ENCODE results near the gene TMEM132A. TPM values are rescaled to one million over a fixed set of nuclear protein-coding genes. Genes with fewer than 3 reads are reported as not detected.

Gene TMEM132A
- polyA plus RNA-seq, 2 of the 4 experiments (the other 2 are of a cell fraction), result 18.1 to 88.0 TPM

DNA sequence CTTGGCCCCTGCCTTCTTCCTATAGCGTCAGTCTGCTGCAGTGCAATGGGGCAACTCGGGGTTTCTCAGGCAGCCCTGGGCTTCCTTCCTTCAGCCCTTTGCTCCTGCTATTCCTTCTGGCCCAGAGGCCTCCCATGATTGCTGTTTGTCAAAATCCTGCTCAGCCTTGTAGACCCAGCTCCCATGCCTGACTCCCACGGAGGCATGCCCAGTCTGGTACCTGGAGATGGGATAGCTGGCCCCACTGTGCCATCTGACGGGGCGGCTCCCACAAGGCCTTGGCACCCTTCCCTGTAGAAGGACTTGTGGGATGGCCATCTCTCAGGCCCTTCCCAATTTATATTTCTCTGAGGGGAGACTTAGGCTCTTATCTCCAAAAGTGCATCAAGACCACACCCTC, 46.6 kb downstream of the TMEM132A start:
- 36% methylated on average over 5 of the region's 5 CpGs for WGBS (ENCODE audit: missing lambda C conversion rate)
- FAIRE-seq (no peak), DNase-seq (ENCODE audit: low read depth in 1 of 2, low spot score in 1 of 2) (no peak), ATAC-seq (no peak)
- POLR2A ChIA-PET, result no interaction called here
- no peak overlapping the region for H3K4me2 ChIP-seq
- TF ChIP-seq NR3C1 (IDR thresholded peaks at IDR 0.05), result no peak
- CTCF ChIA-PET, result interaction anchor here (0.8 to 2.7 kb wide), 7 partner anchors 8 to 48 kb away, joined by 3 to 7 read pairs (median 5); no protein-coding TSS in a partner anchor
- no peak overlapping the region for H3K27ac ChIP-seq
- no peak overlapping the region for H3K4me3 ChIP-seq
- H3K4me1 ChIP-seq, result no peaks in the 10 kb centered on the region
- H3K9me3 ChIP-seq, result peaks cover 14% of the 10 kb centered on the region

DNA sequence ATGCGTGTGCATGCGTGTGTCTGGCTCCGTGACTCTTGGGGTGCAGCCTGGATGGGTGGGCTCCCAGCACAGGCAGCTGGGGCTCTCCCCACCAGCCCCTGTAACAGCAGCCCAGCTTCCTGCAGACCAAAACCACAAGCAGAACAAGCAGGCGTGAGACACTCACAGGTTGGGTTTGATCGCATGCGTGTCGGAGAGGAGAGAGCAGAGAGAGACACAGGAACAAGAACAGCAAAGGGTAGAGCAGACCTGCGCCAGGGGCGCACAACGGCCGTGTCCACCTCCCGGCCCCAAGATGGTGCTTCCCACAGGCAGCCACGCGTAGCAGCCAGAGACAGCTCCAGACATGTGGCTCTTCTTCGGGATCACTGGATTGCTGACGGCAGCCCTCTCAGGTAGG, 47.3 kb downstream of the TMEM132A start, which contains the start of gene CD6:
Gene CD6 (plus strand): TSS at position 161 of the 400 bp plus-strand sequence. CDS start 186 bp downstream, at position 347.
- H3K4me1 ChIP-seq, result no peaks in the 10 kb centered on the region
- no peak within 1 kb of the TSS for H3K27ac ChIP-seq
- WGBS (ENCODE audit: missing lambda C conversion rate), result 76% methylated on average over 16 of the region's 16 CpGs
- H3K4me2 ChIP-seq, result no peak within 1 kb of the TSS; the same call in 2 of the 3 replicates
- CTCF ChIA-PET, result interaction anchor here (0.8 to 2.3 kb wide), 5 partner anchors 9 to 47 kb away, joined by 3 to 7 read pairs (median 5); no protein-coding TSS in a partner anchor
- POLR2A ChIA-PET, result no interaction called here
- DNase-seq (ENCODE audit: low read depth in 1 of 2, low spot score in 1 of 2) (no peak), ATAC-seq (no peak), FAIRE-seq (no peak)
- TF ChIP-seq ZFP36 (IDR thresholded peaks at IDR 0.05; ENCODE audit: borderline replicate concordance, partially characterized antibody) (no peak), MAFK (IDR thresholded peaks at IDR 0.05; ENCODE audit: partially characterized antibody) (no peak), GATA3 (IDR thresholded peaks at IDR 0.05; ENCODE audit: borderline replicate concordance) (no peak), FOXS1 (CRISPR knock-in tag; IDR thresholded peaks at IDR 0.05) (no peak), EP300 (IDR thresholded peaks at IDR 0.05) (no peak), ESRRA (IDR thresholded peaks at IDR 0.05; ENCODE audit: borderline replicate concordance, low read length) (no peak), RARB (CRISPR knock-in tag; IDR thresholded peaks at IDR 0.05) (no peak), JUN (IDR thresholded peaks at IDR 0.05) (no peak), POLR2AphosphoS2 (conservative IDR thresholded peaks at IDR 0.05; ENCODE audit: low read length) (no peak), KDM5A (IDR thresholded peaks at IDR 0.05) (no peak), KDM1A (IDR thresholded peaks at IDR 0.05; ENCODE audit: low read depth) (no peak), HOXB5 (CRISPR knock-in tag; IDR thresholded peaks at IDR 0.05) (no peak), CBX2 (IDR thresholded peaks at IDR 0.05; ENCODE audit: borderline replicate concordance, low read depth) (no peak), HOXB13 (CRISPR knock-in tag; IDR thresholded peaks at IDR 0.05; ENCODE audit: low read depth) (no peak)
- TF ChIP-seq, protein P1, sequence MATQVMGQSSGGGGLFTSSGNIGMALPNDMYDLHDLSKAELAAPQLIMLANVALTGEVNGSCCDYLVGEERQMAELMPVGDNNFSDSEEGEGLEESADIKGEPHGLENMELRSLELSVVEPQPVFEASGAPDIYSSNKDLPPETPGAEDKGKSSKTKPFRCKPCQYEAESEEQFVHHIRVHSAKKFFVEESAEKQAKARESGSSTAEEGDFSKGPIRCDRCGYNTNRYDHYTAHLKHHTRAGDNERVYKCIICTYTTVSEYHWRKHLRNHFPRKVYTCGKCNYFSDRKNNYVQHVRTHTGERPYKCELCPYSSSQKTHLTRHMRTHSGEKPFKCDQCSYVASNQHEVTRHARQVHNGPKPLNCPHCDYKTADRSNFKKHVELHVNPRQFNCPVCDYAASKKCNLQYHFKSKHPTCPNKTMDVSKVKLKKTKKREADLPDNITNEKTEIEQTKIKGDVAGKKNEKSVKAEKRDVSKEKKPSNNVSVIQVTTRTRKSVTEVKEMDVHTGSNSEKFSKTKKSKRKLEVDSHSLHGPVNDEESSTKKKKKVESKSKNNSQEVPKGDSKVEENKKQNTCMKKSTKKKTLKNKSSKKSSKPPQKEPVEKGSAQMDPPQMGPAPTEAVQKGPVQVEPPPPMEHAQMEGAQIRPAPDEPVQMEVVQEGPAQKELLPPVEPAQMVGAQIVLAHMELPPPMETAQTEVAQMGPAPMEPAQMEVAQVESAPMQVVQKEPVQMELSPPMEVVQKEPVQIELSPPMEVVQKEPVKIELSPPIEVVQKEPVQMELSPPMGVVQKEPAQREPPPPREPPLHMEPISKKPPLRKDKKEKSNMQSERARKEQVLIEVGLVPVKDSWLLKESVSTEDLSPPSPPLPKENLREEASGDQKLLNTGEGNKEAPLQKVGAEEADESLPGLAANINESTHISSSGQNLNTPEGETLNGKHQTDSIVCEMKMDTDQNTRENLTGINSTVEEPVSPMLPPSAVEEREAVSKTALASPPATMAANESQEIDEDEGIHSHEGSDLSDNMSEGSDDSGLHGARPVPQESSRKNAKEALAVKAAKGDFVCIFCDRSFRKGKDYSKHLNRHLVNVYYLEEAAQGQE (IDR thresholded peaks at IDR 0.05), result no peak
- TF ChIP-seq, protein P2, sequence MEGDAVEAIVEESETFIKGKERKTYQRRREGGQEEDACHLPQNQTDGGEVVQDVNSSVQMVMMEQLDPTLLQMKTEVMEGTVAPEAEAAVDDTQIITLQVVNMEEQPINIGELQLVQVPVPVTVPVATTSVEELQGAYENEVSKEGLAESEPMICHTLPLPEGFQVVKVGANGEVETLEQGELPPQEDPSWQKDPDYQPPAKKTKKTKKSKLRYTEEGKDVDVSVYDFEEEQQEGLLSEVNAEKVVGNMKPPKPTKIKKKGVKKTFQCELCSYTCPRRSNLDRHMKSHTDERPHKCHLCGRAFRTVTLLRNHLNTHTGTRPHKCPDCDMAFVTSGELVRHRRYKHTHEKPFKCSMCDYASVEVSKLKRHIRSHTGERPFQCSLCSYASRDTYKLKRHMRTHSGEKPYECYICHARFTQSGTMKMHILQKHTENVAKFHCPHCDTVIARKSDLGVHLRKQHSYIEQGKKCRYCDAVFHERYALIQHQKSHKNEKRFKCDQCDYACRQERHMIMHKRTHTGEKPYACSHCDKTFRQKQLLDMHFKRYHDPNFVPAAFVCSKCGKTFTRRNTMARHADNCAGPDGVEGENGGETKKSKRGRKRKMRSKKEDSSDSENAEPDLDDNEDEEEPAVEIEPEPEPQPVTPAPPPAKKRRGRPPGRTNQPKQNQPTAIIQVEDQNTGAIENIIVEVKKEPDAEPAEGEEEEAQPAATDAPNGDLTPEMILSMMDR (IDR thresholded peaks at IDR 0.05), result no peak
- TF ChIP-seq, protein P3, sequence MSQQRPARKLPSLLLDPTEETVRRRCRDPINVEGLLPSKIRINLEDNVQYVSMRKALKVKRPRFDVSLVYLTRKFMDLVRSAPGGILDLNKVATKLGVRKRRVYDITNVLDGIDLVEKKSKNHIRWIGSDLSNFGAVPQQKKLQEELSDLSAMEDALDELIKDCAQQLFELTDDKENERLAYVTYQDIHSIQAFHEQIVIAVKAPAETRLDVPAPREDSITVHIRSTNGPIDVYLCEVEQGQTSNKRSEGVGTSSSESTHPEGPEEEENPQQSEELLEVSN (IDR thresholded peaks at IDR 0.05; ENCODE audit: borderline replicate concordance, low read depth), result no peak
- TF ChIP-seq, protein P4, sequence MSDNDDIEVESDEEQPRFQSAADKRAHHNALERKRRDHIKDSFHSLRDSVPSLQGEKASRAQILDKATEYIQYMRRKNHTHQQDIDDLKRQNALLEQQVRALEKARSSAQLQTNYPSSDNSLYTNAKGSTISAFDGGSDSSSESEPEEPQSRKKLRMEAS (IDR thresholded peaks at IDR 0.05), result no peak
- no peak within 1 kb of the TSS for H3K4me3 ChIP-seq
- peaks cover 14% of the 10 kb centered on the region for H3K9me3 ChIP-seq

Measured in A549 (cell line).